Measurements from ENCODE around the gene COL4A1. TPM values are rescaled to one million over a fixed set of nuclear protein-coding genes. Genes with fewer than 3 reads are reported as not detected.
A peak's percentile ranks its signal among the peaks of the same experiment; 100 is the strongest.

The COL4A1 gene
- total and polyA plus RNA-seq, 8 donors, result 418 to 1,057 (median 547) TPM

GRCh38 chr13:110350509-110350908, 43.6 kb upstream of the COL4A1 start:
- no peaks in the 10 kb centered on the region for H3K9me3 ChIP-seq
- intact Hi-C loops (cut with DNase I), result no loop called here
- peaks cover 0 to 24% of the 10 kb centered on the region in 2 donors for H3K4me1 ChIP-seq
- ATAC-seq (no peak), DNase-seq (no peak)
- TF ChIP-seq CTCF (IDR thresholded peaks at IDR 0.05), result no peak
- no peaks in the 10 kb centered on the region for H3K36me3 ChIP-seq
- no peak overlapping the region for H3K27ac ChIP-seq
- no peak overlapping the region for H3K4me3 ChIP-seq
- no peaks in the 10 kb centered on the region for H3K27me3 ChIP-seq

GRCh38 chr13:110350049-110350448, 43.1 kb upstream of the COL4A1 start:
- Histone ChIP-seq H3K36me3 (no peaks in the 10 kb centered on the region), H3K4me3 (no peak overlapping the region), H3K9me3 (no peaks in the 10 kb centered on the region), H3K27me3 (no peaks in the 10 kb centered on the region), H3K27ac (no peak overlapping the region), H3K4me1 (peaks cover 0 to 24% of the 10 kb centered on the region in 2 donors)
- DNase-seq (no peak), ATAC-seq (no peak)
- intact Hi-C loops (cut with DNase I), result no loop called here
- TF ChIP-seq CTCF (IDR thresholded peaks at IDR 0.05), result no peak

GRCh38 chr13:110349239-110349638, 42.3 kb upstream of the COL4A1 start:
- intact Hi-C loops (cut with DNase I), result no loop called here

GRCh38 chr13:110348309-110349105, 41.5 kb upstream of the COL4A1 start:
- TF ChIP-seq CTCF (IDR thresholded peaks at IDR 0.05), result no peak
- Histone ChIP-seq H3K4me1 (peaks cover 0 to 24% of the 10 kb centered on the region in 2 donors), H3K4me3 (no peak overlapping the region), H3K27me3 (peaks cover 0 to under 1% of the 10 kb centered on the region in 2 donors), H3K27ac (peak overlapping the region; percentile 4 to 63), H3K36me3 (no peaks in the 10 kb centered on the region), H3K9me3 (no peaks in the 10 kb centered on the region)
- DNase-seq, result no peak
- intact Hi-C loops (cut with DNase I), result no loop called here
- ATAC-seq, result no peak

More at GRCh38 chr13:110349239-110349638, 42.3 kb upstream of the COL4A1 start:
- peak overlapping the region in 1 of 2 donors; percentile 63 for H3K27ac ChIP-seq
- peaks cover 0 to 24% of the 10 kb centered on the region in 2 donors for H3K4me1 ChIP-seq
- no peaks in the 10 kb centered on the region for H3K36me3 ChIP-seq
- H3K27me3 ChIP-seq, result no peaks in the 10 kb centered on the region
- H3K9me3 ChIP-seq, result no peaks in the 10 kb centered on the region
- H3K4me3 ChIP-seq, result no peak overlapping the region
- ATAC-seq, result no peak
- no peak for TF ChIP-seq CTCF (IDR thresholded peaks at IDR 0.05)
- DNase-seq, result no peak

GRCh38 chr13:110347535-110348308, 40.8 kb upstream of the COL4A1 start:
- no peak overlapping the region for H3K4me3 ChIP-seq
- H3K36me3 ChIP-seq, result no peaks in the 10 kb centered on the region
- peak overlapping the region; percentile 4 to 63 for H3K27ac ChIP-seq
- H3K9me3 ChIP-seq, result no peaks in the 10 kb centered on the region
- ATAC-seq (peak; percentile 44), DNase-seq (no peak)
- peaks cover 0 to 6% of the 10 kb centered on the region in 2 donors for H3K27me3 ChIP-seq
- peaks cover 0 to 22% of the 10 kb centered on the region in 2 donors for H3K4me1 ChIP-seq
- no peak for TF ChIP-seq CTCF (IDR thresholded peaks at IDR 0.05)
- intact Hi-C loops (cut with DNase I), result no loop called here
